ENCODE data around the gene SLC17A2.

SLC17A2 gene

DNA sequence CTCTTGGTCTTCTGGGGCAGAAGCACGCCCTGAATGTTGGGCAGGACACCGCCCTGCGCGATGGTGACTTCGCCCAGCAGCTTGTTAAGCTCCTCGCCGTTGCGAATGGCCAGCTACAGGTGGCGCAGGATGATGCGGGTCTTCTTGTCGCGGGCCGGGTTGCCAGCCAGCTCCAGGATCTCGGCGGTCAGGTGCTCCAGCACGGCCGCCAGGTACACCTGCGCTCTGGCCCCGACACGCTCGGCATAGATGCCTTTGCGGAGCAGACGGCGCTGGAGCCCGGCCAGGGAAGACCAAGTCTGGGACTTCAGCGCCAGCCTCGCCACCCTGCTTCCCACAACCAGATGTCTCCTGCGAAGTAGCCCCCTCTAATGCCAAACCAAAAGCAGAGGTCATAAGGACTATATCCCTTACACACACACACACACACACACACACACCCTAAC, 48.4 kb downstream of the SLC17A2 start:
- DNase-seq: no peak

DNA sequence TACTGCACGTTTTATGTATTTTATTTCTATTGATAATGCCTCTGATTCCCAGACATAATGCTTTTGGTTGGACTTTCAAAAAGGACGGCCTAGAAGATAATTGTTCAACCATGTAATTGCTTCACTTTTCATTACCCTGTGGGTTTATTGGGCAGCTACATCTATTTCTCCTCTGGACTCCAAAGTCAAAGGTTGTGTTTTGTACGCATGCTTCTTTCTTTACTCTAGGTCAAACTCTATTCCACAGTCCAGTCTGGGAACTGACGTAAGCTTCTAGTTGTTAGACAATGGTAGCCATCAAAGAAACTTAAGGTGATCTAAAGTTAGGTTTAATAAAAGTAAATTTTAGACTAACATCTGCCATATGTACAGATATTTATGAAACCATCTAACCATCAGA, 49.9 kb downstream of the SLC17A2 start:
- DNase-seq: no peak

DNA sequence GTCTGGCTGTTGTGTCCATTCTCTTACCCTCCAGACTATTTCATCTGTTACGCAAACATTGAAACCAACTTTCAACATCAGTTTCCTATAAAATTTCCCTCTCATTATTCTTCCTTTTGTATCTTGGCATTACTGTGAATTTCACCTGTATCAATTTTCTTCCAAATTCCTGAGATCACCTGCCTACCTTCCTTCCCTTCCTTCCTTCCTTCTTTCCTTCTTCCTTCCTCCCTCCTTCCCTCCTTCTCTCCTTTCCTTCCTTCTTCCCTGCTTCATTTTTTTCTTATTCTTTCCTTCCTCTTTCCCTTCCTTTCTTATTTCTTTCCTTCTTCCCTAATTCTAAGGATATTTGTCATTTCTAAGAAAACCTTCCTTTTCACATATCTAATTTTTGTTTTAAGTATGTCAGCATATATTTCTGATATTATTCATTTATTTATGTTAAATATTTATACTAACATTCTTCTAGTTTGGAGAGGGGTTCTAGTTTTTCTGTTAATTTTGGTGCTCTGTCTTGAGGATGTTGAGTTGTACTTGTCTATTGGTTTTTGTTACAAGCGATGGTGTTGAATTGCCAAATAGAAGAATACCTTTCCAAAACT, 51.7 kb downstream of the SLC17A2 start:
- DNase-seq: no peak

DNA sequence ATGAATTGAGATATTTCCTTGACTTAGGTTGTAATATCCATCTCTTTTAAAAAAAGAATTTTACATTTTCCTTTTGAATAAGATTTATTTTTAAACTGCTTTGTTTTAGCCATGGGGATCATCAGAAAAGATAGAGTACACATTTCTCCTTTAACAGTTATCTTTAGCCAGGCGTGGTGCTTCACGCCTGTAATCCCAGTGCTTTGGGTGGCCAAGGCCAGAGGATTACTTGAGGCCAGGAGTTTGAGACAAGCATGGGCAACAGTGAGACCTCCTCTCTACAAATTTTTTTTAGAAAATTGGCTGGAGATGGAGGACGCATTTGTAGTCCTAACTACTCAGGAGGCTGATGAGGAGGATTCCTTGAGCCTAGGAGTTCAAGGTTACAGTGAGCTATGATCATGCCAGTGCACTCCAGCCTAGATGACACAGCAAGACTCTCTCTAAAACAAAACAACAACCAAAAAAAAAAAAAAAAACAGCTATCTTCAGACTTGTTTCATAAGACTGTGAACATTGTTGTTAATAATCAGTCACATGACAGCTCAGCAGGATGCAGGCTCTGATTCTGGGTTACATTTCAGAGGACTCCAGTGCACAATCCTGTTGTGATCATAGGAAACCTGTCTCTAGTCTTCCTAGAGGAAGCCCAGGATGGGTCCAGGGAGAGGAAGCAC, 54.4 kb downstream of the SLC17A2 start:
- DNase-seq: peak; percentile 59

DNA sequence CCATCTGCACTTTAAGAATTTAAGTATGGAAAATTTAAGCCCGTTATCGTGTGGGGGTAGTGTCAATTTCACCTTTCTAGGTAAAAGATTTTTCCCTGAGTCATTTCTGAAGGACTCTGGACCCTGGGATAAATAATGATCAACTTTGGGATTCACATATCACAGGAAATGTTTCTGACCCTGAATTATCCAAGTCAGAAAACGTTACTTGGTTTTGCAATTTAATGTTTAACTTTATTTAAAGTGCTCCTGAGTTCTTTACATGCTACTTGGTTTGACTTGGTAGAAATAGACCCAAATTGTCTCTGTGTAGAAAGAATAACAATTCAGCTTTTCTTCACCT, 55.0 kb downstream of the SLC17A2 start:
- peak; percentile 53 for DNase-seq

DNA sequence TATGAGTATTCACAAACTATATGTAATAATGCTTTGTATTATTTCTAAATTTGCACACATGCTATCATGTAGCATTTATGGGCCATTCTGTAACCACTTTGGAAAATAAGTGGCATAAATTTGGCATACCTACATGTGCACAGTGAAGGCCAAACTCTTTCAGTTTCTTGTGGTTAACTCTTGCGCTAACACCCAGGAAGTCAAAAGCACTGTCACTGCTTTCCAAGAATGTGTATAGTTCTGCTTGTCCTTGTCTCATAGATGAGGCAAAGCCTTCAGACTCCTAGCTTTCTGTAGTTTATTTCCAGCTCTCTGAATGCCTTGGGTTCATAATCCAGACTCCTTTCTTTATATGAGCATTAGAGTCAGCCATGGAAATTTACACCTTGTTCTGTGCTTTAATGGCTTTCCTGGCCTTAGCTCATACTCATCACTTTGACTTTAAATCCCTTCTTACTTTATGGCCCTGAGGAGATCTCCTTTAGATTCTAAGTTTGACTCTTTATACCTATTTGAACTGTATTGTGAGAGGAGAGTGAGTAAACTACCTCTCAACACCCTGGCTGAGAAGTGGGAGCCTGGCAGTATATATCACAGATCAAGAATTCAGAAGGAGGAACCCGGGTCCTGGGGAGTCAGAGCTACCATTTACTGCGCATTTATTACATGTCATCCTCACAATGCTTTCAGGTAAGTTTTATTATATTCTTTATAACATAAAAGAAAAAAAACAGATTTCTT, 55.5 kb downstream of the SLC17A2 start:
- DNase-seq: peak; percentile 84

DNA sequence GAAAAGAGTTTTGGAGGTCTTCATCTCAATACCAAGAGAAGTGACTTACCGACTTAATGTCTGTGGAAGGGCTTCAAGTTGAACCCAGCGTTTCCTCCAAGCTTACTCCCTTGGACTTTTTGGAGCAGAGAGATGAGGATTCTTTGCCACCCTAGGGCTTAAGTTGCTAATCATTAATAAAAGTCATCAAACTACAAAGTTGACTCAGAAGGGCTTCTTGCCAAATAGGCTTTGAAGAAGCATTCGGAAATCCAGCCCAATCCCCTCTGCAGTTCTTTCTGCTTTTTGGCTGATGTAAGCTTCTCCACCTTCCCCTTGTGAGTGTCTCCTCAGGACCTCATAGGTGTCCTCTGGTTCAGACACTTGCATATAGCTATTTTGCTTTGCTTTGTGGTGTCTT, 56.4 kb downstream of the SLC17A2 start, which contains the start of gene SLC17A3:
Gene SLC17A3, minus strand, starts transcription at position 126 of the 400 bp plus-strand sequence. CDS start 5,856 bp downstream, outside the sequence.
- DNase-seq: peak; percentile 32

DNA sequence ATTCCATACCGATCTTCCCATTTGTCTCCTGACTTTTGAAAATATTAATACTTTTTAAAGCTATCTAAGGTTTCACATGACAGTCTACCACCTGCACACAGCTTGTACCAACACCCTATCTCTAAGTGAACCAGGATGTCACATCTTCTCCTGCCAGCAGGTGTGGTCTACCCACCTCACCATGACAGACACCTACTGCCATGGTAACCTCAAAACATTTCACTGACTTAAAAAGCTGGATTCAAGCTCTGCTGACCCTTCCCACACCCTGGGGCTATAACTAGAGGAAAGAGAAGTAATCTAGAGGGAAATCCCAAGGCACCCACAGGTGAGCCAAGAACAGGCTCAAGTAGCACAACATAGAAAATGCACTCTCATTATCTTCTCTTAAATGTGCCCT, 57.7 kb downstream of the SLC17A2 start:
- DNase-seq: no peak

DNA sequence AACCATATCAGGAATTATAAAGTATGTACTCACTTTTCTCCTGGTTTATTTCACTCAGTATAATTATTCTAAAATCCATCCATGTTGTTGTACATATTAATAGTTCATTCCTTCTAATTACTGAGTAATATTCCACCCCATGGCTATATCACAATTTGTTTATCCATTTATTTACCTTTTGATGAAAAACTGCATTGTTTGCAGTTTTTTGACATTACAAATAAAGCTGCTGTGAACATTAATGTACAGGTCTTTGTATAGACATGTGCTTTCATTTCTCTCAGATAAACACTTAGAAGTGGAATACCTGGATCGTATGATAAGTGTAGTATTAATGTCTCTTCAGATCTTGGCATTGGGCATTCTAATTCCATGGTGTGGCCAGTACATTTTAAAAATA, 60.7 kb downstream of the SLC17A2 start:
- no peak for DNase-seq

DNA sequence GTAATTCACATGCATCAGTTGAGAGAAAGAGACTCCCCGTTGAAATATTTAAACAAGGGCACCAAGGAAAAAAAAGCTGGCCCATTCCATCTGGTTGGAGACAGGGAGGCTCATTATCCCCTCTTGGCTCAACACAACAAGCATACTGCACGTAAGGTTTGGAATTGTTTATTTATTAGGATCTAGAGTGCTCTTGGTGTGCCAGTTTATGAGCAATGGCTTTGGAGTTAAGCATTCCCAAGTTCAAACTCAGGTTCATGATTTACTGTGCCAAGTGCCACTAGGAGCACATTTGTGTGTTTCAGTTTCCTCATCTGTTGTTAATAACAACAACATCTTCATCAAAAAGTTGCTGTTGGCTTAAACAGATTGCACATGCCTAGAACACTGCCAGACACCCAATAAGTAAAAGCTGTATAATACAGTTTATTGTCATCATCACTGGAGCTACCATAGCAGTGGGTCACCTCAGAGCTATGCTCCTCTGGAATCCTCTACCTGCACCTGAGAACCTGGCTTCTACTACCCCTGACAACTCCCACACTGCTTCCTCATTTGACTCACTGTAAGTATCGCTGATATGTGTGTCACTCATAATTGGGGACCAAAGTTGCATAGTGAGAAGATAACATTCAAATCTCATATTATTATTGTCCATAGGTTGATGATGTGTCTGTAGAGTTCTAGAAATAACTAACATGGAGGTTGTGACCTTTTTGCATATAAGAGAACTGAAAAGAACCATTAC, 61.9 kb downstream of the SLC17A2 start:
- DNase-seq: no peak

DNA sequence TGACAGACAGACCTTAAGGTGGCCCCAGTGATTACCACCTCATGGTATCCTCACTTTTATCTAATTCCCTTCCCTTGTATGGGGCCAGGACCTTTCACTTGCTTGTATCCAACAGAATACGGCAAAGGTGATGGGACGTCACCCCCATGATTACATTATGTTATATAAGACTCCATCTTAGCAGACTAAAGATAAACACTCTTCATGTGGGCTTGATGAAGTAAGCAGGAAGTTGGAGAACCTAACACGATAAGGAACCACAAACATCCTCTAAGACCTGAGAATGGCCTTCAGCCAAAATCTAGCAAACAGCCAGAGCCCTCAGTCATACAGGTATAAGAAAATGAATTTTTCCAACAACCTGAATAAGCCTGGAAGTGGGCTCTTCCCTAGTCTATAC, 64.5 kb downstream of the SLC17A2 start:
- DNase-seq: peak; percentile 91

DNA sequence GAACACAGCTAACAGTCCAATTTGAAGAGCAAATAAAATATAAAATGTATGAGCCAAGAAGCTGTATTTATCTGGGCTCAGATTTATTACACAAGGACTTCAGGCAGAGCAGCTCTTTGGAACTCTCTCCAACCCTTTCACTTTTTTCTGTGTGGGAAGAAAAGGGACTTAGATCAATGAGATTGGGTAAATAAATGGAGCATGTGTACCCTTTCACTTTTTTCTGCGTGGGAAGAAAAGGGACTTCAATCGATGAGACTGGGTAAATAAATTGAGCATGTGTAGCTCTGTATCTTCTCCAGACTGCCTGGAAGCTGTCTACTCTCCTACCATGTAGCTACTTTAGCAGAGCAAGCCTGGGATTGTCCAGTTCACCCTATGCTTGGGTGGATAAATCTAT, 67.1 kb downstream of the SLC17A2 start:
- DNase-seq: no peak

Measured in OCI-M1 (cell line).